HepG2 (cell line): Measurements from ENCODE around the gene NOP14. TPM values are rescaled to one million over a fixed set of nuclear protein-coding genes. Genes with fewer than 3 reads are reported as not detected.

Experiments used
- ATF6 ChIP-seq: sonication (generic); formaldehyde crosslinking; conservative IDR thresholded peaks from 2 replicates; pipeline ENCODE4 v1.4.0; 2020; ENCODE audit warnings: missing genetic modification reagents
- BRF2 ChIP-seq: sonication (generic); formaldehyde crosslinking; IDR thresholded peaks from 2 replicates; pipeline ENCODE4 v1.8.1; 2022; ENCODE audit warnings: mild to moderate bottlenecking, missing genetic modification reagents
- CENPT ChIP-seq: sonication (generic); formaldehyde crosslinking; IDR thresholded peaks from 2 replicates; pipeline ENCODE4 v1.8.0; 2022; ENCODE audit warnings: low read depth, mild to moderate bottlenecking, moderate library complexity, missing genetic modification reagents
- MLLT10 ChIP-seq: sonication (generic); formaldehyde crosslinking; IDR thresholded peaks from 2 replicates; pipeline ENCODE4 v1.4.0; 2020; ENCODE audit warnings: missing genetic modification reagents
- NFE2L1 ChIP-seq: sonication (generic); formaldehyde crosslinking; IDR thresholded peaks from 2 replicates; pipeline ENCODE4 v1.4.0; 2020; ENCODE audit warnings: missing genetic modification reagents, mild to moderate bottlenecking, borderline replicate concordance
- NPAS2 ChIP-seq: sonication (generic); formaldehyde crosslinking; IDR thresholded peaks from 2 replicates; pipeline ENCODE4 v1.8.0; 2022; ENCODE audit warnings: mild to moderate bottlenecking, missing genetic modification reagents, borderline replicate concordance
- RBFOX2 ChIP-seq: fragments of 200-400 bp; formaldehyde crosslinking; IDR thresholded peaks from 2 replicates; pipeline ENCODE4 v1.6.1; 2017; ENCODE audit warnings: low read depth, mild to moderate bottlenecking, low read length
- RORA ChIP-seq: sonication (generic); formaldehyde crosslinking; IDR thresholded peaks from 2 replicates; pipeline ENCODE4 v1.5.0; 2020; ENCODE audit warnings: mild to moderate bottlenecking, missing genetic modification reagents, moderate library complexity
- SOX6 ChIP-seq, 2 experiments: fragments of 450-650 bp in 1 of 2; sonication (generic) in 1 of 2; formaldehyde crosslinking in 1 of 2; IDR thresholded peaks; 2 replicates each; pipeline versions ENCODE4 v1.4.0 to v1.6.1; 2017 to 2020; ENCODE audit warnings: antibody characterized with exemption in 1 of 2, mild to moderate bottlenecking in 1 of 2, missing genetic modification reagents in 1 of 2
- ZFP36L2 ChIP-seq: sonication (generic); formaldehyde crosslinking; IDR thresholded peaks from 2 replicates; pipeline ENCODE4 v1.4.0; 2020; ENCODE audit warnings: missing genetic modification reagents
- ZMYM4 ChIP-seq: sonication (generic); formaldehyde crosslinking; IDR thresholded peaks from 2 replicates; pipeline ENCODE4 v1.8.1; 2023; ENCODE audit warnings: mild to moderate bottlenecking, missing genetic modification reagents
- ZNF18 ChIP-seq: sonication (generic); formaldehyde crosslinking; IDR thresholded peaks from 2 replicates; pipeline ENCODE4 v1.8.0; 2022; ENCODE audit warnings: mild to moderate bottlenecking, missing genetic modification reagents; ENCODE audit not compliant: insufficient replicate concordance
- ZNF251 ChIP-seq: sonication (generic); formaldehyde crosslinking; IDR thresholded peaks from 2 replicates; pipeline ENCODE4 v1.9.0; 2021; ENCODE audit warnings: mild to moderate bottlenecking, missing genetic modification reagents
- ZNF367 ChIP-seq: sonication (generic); formaldehyde crosslinking; IDR thresholded peaks from 2 replicates; pipeline ENCODE4 v1.4.0; 2020; ENCODE audit warnings: missing genetic modification reagents, borderline replicate concordance
- polyA plus RNA-seq, 8 experiments: library from polyadenylated mRNA; depleted of rRNA in 3 of 8; stranded (reverse) in 7 of 8; unstranded in 1 of 8; fragments of >200 nt; fragmentation: Illumina TruSeq in 4 of 8; extraction: Trizol in 4 of 8; gene quantifications; 2 replicates each; pipeline versions ENCODE4 v1.2.1 to v1.2.3, GENCODE V29; 2011 to 2016; ENCODE audit warnings: low read depth in 4 of 8, missing spikeins in 1 of 8, mixed read lengths in 1 of 8; ENCODE audit not compliant: insufficient read depth in 1 of 8
- total RNA-seq, 5 experiments: library from RNA; depleted of rRNA; stranded (reverse); fragments of >200 nt; fragmentation: Illumina TruSeq; extraction: Trizol; gene quantifications; 2 replicates each; pipeline ENCODE4 v1.2.3, GENCODE V29; 2016; ENCODE audit warnings: low read depth in 1 of 5
- TF ChIP-seq, protein P1 (sequence below): sonication (generic); formaldehyde crosslinking; IDR thresholded peaks from 2 replicates; pipeline ENCODE4 v1.4.0; 2020; ENCODE audit warnings: missing genetic modification reagents
- TF ChIP-seq, protein P2 (sequence below): sonication (generic); formaldehyde crosslinking; IDR thresholded peaks from 2 replicates; pipeline ENCODE4 v1.5.1; 2020; ENCODE audit warnings: mild to moderate bottlenecking, missing genetic modification reagents, moderate library complexity
- TF ChIP-seq, protein P3 (sequence below): sonication (generic); formaldehyde crosslinking; IDR thresholded peaks from 2 replicates; pipeline ENCODE4 v1.5.0; 2020; ENCODE audit warnings: mild to moderate bottlenecking, missing genetic modification reagents, borderline replicate concordance
- TF ChIP-seq, protein P4 (sequence below): sonication (generic); formaldehyde crosslinking; IDR thresholded peaks from 2 replicates; pipeline ENCODE4 v1.4.0; 2020; ENCODE audit warnings: mild to moderate bottlenecking, low read depth, missing genetic modification reagents

The NOP14 gene
- total and polyA plus RNA-seq, 2 of the 13 experiments (the other 11 are each of a cell fraction or from before 2014, with no cell fraction given): 6.9 to 47.9 TPM

- TF ChIP-seq ZNF18: peak; percentile 96
- TF ChIP-seq RORA (CRISPR knock-in tag): no peak
- no peak for TF ChIP-seq CENPT (CRISPR knock-in tag)
- TF ChIP-seq ZFP36L2: no peak
- TF ChIP-seq ZNF251 (CRISPR knock-in tag): no peak
- TF ChIP-seq, protein P1, sequence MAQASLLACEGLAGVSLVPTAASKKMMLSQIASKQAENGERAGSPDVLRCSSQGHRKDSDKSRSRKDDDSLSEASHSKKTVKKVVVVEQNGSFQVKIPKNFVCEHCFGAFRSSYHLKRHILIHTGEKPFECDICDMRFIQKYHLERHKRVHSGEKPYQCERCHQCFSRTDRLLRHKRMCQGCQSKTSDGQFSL (CRISPR knock-in tag): no peak
- TF ChIP-seq, protein P2, sequence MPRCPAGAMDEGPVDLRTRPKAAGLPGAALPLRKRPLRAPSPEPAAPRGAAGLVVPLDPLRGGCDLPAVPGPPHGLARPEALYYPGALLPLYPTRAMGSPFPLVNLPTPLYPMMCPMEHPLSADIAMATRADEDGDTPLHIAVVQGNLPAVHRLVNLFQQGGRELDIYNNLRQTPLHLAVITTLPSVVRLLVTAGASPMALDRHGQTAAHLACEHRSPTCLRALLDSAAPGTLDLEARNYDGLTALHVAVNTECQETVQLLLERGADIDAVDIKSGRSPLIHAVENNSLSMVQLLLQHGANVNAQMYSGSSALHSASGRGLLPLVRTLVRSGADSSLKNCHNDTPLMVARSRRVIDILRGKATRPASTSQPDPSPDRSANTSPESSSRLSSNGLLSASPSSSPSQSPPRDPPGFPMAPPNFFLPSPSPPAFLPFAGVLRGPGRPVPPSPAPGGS (CRISPR knock-in tag): peak; percentile 97
- peak; percentile 96 for TF ChIP-seq RBFOX2
- no peak; the same call in 1 of the 2 replicates for TF ChIP-seq ZNF367 (CRISPR knock-in tag)
- TF ChIP-seq ATF6 (CRISPR knock-in tag): no peak
- 0 out of 2 replicates have a peak, but pooled peaks have one; percentile 91 for TF ChIP-seq NPAS2
- peak; percentile 95 for TF ChIP-seq ZMYM4 (CRISPR knock-in tag)
- TF ChIP-seq NFE2L1: no peak; the same call in 1 of the 2 replicates
- no peak for TF ChIP-seq MLLT10 (CRISPR knock-in tag)
- no peak for TF ChIP-seq SOX6 (IDR thresholded peaks at IDR 0.05)
- peak; percentile 81 for TF ChIP-seq SOX6 (CRISPR knock-in tag; IDR thresholded peaks at IDR 0.05)
- TF ChIP-seq BRF2 (CRISPR knock-in tag): peak; percentile 97
- TF ChIP-seq, protein P3, sequence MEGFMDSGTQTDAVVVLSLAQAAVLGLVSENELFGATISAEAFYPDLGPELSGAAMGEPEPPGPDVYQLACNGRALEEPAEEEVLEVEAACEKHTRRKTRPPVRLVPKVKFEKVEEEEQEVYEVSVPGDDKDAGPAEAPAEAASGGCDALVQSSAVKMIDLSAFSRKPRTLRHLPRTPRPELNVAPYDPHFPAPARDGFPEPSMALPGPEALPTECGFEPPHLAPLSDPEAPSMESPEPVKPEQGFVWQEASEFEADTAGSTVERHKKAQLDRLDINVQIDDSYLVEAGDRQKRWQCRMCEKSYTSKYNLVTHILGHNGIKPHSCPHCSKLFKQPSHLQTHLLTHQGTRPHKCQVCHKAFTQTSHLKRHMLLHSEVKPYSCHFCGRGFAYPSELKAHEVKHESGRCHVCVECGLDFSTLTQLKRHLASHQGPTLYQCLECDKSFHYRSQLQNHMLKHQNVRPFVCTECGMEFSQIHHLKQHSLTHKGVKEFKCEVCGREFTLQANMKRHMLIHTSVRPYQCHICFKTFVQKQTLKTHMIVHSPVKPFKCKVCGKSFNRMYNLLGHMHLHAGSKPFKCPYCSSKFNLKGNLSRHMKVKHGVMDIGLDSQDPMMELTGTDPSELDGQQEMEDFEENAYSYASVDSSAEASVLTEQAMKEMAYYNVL (CRISPR knock-in tag): no peak; the same call in 1 of the 2 replicates
- TF ChIP-seq, protein P4, sequence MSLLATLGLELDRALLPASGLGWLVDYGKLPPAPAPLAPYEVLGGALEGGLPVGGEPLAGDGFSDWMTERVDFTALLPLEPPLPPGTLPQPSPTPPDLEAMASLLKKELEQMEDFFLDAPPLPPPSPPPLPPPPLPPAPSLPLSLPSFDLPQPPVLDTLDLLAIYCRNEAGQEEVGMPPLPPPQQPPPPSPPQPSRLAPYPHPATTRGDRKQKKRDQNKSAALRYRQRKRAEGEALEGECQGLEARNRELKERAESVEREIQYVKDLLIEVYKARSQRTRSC (CRISPR knock-in tag): peak; percentile 97; the same call in 1 of the 2 replicates
These were observed at the start of gene NOP14, which contains the start of gene GRK4 (continued) for GRCh38 chr4:2963175-2963965.
